H1 (cell line): ENCODE measurements around the gene TLR10. TPM values are rescaled to one million over a fixed set of nuclear protein-coding genes. Genes with fewer than 3 reads are reported as not detected.

Experiments used
- CTCF ChIA-PET: fragments of 300-600 bp; sonication (Branson Sonifier 250); formaldehyde crosslinking; loops from one replicate; lab custom pipeline; 2021; ENCODE audit not compliant: partially characterized antibody; lab: Charles Lee
- POLR2A ChIA-PET: fragments of 300-600 bp; sonication (Branson Sonifier 250); formaldehyde crosslinking; loops from one replicate; lab custom pipeline; 2021; ENCODE audit warnings: inconsistent platforms; ENCODE audit not compliant: partially characterized antibody; lab: Charles Lee
- DNase-seq, 2 experiments: peaks; one replicate each; pipeline versions ENCODE4 v3.0.0 to v3.0.0-alpha.2; 2010 to 2022; ENCODE audit warnings: low spot score in 2 of 2, low read depth in 1 of 2, mixed read lengths in 1 of 2
- FAIRE-seq: peaks from 2 replicates; lab custom pipeline; 2011; peaks lifted over from hg19 to GRCh38; lab: Jason Lieb, UNC
- H2AFZ ChIP-seq: 2 replicates; pipeline ENCODE4 v1.8.1; 2012; ENCODE audit warnings: low read length, inconsistent platforms
- H2AK5ac ChIP-seq: 2 replicates; pipeline ENCODE4 v1.6.1; 2013; ENCODE audit warnings: low read depth, low read length
- H2BK120ac ChIP-seq: replicated peaks from 2 replicates; pipeline ENCODE3; 2013; ENCODE audit warnings: low read depth, low read length, inconsistent platforms
- H2BK12ac ChIP-seq: 2 replicates; pipeline ENCODE4 v1.6.1; 2013; ENCODE audit warnings: low read depth, low read length
- H2BK15ac ChIP-seq: 2 replicates; pipeline ENCODE4 v1.6.1; 2013; ENCODE audit warnings: low read length
- H2BK20ac ChIP-seq: 2 replicates; pipeline ENCODE4 v1.6.1; 2013; ENCODE audit warnings: low read length
- H2BK5ac ChIP-seq: 2 replicates; pipeline ENCODE4 v1.6.1; 2013; ENCODE audit warnings: low read depth, low read length
- H3K14ac ChIP-seq: 2 replicates; pipeline ENCODE4 v1.6.1; 2013; ENCODE audit warnings: inconsistent platforms; ENCODE audit not compliant: insufficient read length
- H3K18ac ChIP-seq: 2 replicates; pipeline ENCODE4 v1.6.1; 2013; ENCODE audit warnings: low read length; ENCODE audit errors: extremely low read depth
- H3K23ac ChIP-seq: 2 replicates; pipeline ENCODE4 v1.6.1; 2013; ENCODE audit warnings: inconsistent platforms; ENCODE audit not compliant: insufficient read length
- H3K23me2 ChIP-seq: 2 replicates; pipeline ENCODE4 v1.6.1; 2013; ENCODE audit warnings: low read depth, low read length
- H3K27ac ChIP-seq: 2 replicates; pipeline ENCODE4 v1.6.1; 2011; ENCODE audit warnings: low read depth, low read length, inconsistent platforms
- H3K27me3 ChIP-seq, 4 experiments: replicated peaks in 1 of 4; 1 replicate in 1 of 4; 2 replicates in 3 of 4; pipeline versions ENCODE4 v1.6.1 to v1.8.1; 2011 to 2013; ENCODE audit warnings: low read length in 3 of 4, mild to moderate bottlenecking in 3 of 4, inconsistent platforms in 2 of 4, mixed read lengths in 2 of 4, moderate library complexity in 1 of 4; ENCODE audit not compliant: control insufficient read depth in 3 of 4, insufficient read depth in 3 of 4; ENCODE audit errors: extremely low read depth in 1 of 4
- H3K36me3 ChIP-seq, 4 experiments: 2 replicates each; pipeline versions ENCODE4 v1.6.1 to v1.8.1; 2011 to 2013; ENCODE audit warnings: mild to moderate bottlenecking in 4 of 4, low read length in 3 of 4, moderate library complexity in 2 of 4, control low read depth in 1 of 4, inconsistent platforms in 1 of 4; ENCODE audit not compliant: insufficient read depth in 4 of 4, control insufficient read depth in 2 of 4
- H3K4ac ChIP-seq: replicated peaks from 2 replicates; pipeline ENCODE3; 2013; ENCODE audit warnings: low read length, low read depth, mixed read lengths, inconsistent platforms; ENCODE audit not compliant: insufficient read length
- H3K4me1 ChIP-seq, 4 experiments: replicated peaks in 1 of 4; 1 replicate in 1 of 4; 2 replicates in 3 of 4; pipeline versions ENCODE4 v1.6.1 to v1.8.1; 2011 to 2013; ENCODE audit warnings: low read length in 3 of 4, inconsistent platforms in 2 of 4, mixed read lengths in 1 of 4; ENCODE audit not compliant: insufficient read depth in 4 of 4, control insufficient read depth in 3 of 4
- H3K4me2 ChIP-seq, 2 experiments: 2 replicates each; pipeline versions ENCODE4 v1.6.1 to v1.8.1; 2011 to 2013; ENCODE audit warnings: low read depth in 2 of 2, low read length in 2 of 2, control low read depth in 1 of 2, inconsistent platforms in 1 of 2, mild to moderate bottlenecking in 1 of 2; ENCODE audit not compliant: insufficient read depth in 1 of 2
- H3K4me3 ChIP-seq, 4 experiments: fragments of 200-600, 300-600 bp in 1 of 4; sonication (generic), shearing (Covaris generic), sonication (Bioruptor Twin) in 1 of 4; 2 replicates each; pipeline versions ENCODE4 v1.5.1 to v1.8.1; 2011 to 2016; ENCODE audit warnings: low read length in 4 of 4, low read depth in 3 of 4, control low read depth in 2 of 4, inconsistent platforms in 2 of 4, mild to moderate bottlenecking in 2 of 4, mixed read lengths in 1 of 4, moderate library complexity in 1 of 4; ENCODE audit not compliant: insufficient read depth in 2 of 4; ENCODE audit errors: extremely low read depth in 1 of 4
- H3K56ac ChIP-seq: replicated peaks from 2 replicates; pipeline ENCODE3; 2013; ENCODE audit warnings: low read depth, mild to moderate bottlenecking, mixed read lengths, low read length, inconsistent platforms; ENCODE audit not compliant: insufficient read length
- H3K79me1 ChIP-seq: 2 replicates; pipeline ENCODE4 v1.6.1; 2013; ENCODE audit warnings: low read depth, low read length, control low read depth
- H3K79me2 ChIP-seq, 2 experiments: 2 replicates each; pipeline versions ENCODE4 v1.6.1 to v1.8.1; 2012 to 2013; ENCODE audit warnings: low read length in 2 of 2, mild to moderate bottlenecking in 2 of 2, inconsistent platforms in 1 of 2; ENCODE audit not compliant: insufficient read depth in 2 of 2, control insufficient read depth in 1 of 2
- H3K9ac ChIP-seq, 4 experiments: replicated peaks in 1 of 4; 1 replicate in 1 of 4; 2 replicates in 3 of 4; pipeline versions ENCODE4 v1.6.1 to v1.8.1; 2011 to 2013; ENCODE audit warnings: low read depth in 3 of 4, low read length in 3 of 4, control low read depth in 2 of 4, mild to moderate bottlenecking in 2 of 4, moderate library complexity in 2 of 4, inconsistent platforms in 1 of 4; ENCODE audit errors: extremely low read depth in 1 of 4
- H3K9me3 ChIP-seq, 2 experiments: 2 replicates each; pipeline versions ENCODE4 v1.6.1 to v1.8.1; 2012 to 2013; ENCODE audit warnings: mild to moderate bottlenecking in 2 of 2, moderate library complexity in 2 of 2, control low read depth in 1 of 2, inconsistent platforms in 1 of 2, low read depth in 1 of 2, low read length in 1 of 2, mixed read lengths in 1 of 2; ENCODE audit not compliant: insufficient read depth in 2 of 2
- H4K20me1 ChIP-seq, 2 experiments: replicated peaks in 1 of 2; 2 replicates each; pipeline versions ENCODE3 to v1.8.1; 2011 to 2013; ENCODE audit warnings: inconsistent platforms in 2 of 2, low read length in 2 of 2, mild to moderate bottlenecking in 1 of 2; ENCODE audit not compliant: insufficient read depth in 2 of 2, control insufficient read depth in 1 of 2
- H4K5ac ChIP-seq: 2 replicates; pipeline ENCODE4 v1.6.1; 2013; ENCODE audit warnings: low read length, low read depth, mixed read lengths, inconsistent platforms; ENCODE audit not compliant: insufficient read length
- H4K8ac ChIP-seq: 2 replicates; pipeline ENCODE4 v1.8.0; 2013; ENCODE audit warnings: mild to moderate bottlenecking, moderate library complexity, low read length, inconsistent platforms; ENCODE audit not compliant: insufficient read depth; ENCODE audit errors: extremely low read depth
- H4K91ac ChIP-seq: replicated peaks from 2 replicates; pipeline ENCODE3; 2013; ENCODE audit warnings: low read length, mixed read lengths, inconsistent platforms; ENCODE audit not compliant: insufficient read length
- ATF2 ChIP-seq: IDR thresholded peaks from 2 replicates; pipeline ENCODE4 v1.6.1; 2012; ENCODE audit warnings: low read length, inconsistent platforms
- FOSL1 ChIP-seq: IDR thresholded peaks from 2 replicates; pipeline ENCODE4 v1.6.1; 2011; ENCODE audit warnings: mild to moderate bottlenecking, low read depth, low read length, moderate library complexity; ENCODE audit not compliant: insufficient read depth
- JUN ChIP-seq: IDR thresholded peaks from 2 replicates; pipeline ENCODE4 v1.6.1; 2011; ENCODE audit warnings: low read depth, mild to moderate bottlenecking, improper control_type of control experiment, low read length
- SIN3A ChIP-seq, 2 experiments: IDR thresholded peaks in 1 of 2; conservative IDR thresholded peaks in 1 of 2; 2 replicates each; pipeline ENCODE4 v1.6.1; 2011 to 2012; ENCODE audit warnings: low read length in 2 of 2, improper control_type of control experiment in 1 of 2, low read depth in 1 of 2, mild to moderate bottlenecking in 1 of 2
- WGBS, 2 experiments: shearing (Covaris generic) in 1 of 2; methylation state at CpG; one replicate each; pipeline versions ENCODE4 v1.1.6 to v1.1.7; 2013 to 2015; ENCODE audit warnings: low lambda C conversion rate in 2 of 2, mixed read lengths in 2 of 2, inconsistent platforms in 1 of 2, low coverage in 1 of 2, missing lambda C conversion rate in 1 of 2; ENCODE audit not compliant: insufficient replicate concordance in 2 of 2, insufficient coverage in 1 of 2, insufficient read length in 1 of 2; ENCODE audit errors: extremely low coverage in 1 of 2, missing lambda C conversion rate in 1 of 2; 5-methylcytosine and 5-hydroxymethylcytosine counted together
- polyA plus RNA-seq, 7 experiments: library from polyadenylated mRNA; depleted of rRNA in 3 of 7; stranded (reverse) in 5 of 7; unstranded in 2 of 7; fragments of >200 nt in 5 of 7; fragments of 200-250 nt in 2 of 7; gene quantifications; 1 replicate in 5 of 7; 2 replicates in 1 of 7; 4 replicates in 1 of 7; pipeline versions ENCODE4 v1.2.1 to v1.2.3, GENCODE V29; 2011 to 2013; ENCODE audit warnings: missing spikeins in 2 of 7, mixed read lengths in 2 of 7
- total RNA-seq: library from RNA; stranded (reverse); fragmentation: NEBNext Ultra II Directional; extraction: Animal tissue kit (Norgen Biotek cat#: 25700); gene quantifications from 2 replicates; pipeline ENCODE4 v1.2.1, GENCODE V29; 2021

TLR10 gene
- total and polyA plus RNA-seq, 2 of the 8 experiments (the other 6 are each of a cell fraction or from before 2014, with no cell fraction given), result not detected

DNA sequence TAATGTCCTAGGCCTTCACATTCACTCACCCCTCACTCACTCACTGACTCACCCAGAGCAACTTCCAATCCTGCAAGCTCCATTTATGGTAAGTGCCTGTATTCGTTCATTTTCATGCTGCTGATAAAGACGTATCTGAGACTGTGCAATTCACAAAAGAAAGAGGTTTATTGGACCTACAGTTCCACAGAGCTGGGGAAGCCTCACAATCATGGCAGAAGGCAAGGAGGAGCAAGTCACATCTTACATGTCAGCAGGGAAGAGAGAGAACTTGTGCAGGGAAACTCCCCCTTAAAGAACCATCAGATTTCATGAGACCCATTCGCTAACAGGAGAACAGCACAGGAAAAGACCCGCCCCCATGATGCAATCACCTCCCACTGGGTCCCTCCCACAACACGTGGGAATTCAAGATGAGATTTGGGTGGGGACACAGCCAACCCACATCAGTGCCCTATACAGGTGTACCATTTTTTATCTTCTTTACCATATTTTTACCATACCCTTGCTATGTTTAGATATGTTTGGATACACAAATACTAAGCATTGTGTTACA, 40.0 kb upstream of the TLR10 start:
- no peaks in the 10 kb centered on the region for H3K79me1 ChIP-seq
- H3K18ac ChIP-seq, result no peak overlapping the region
- no peak overlapping the region for H3K23ac ChIP-seq
- ChIA-PET POLR2A (no interaction called here), CTCF (interaction anchor here (0.6 to 2.2 kb wide), 5 partner anchors 8 to 51 kb away, joined by 3 to 8 read pairs (median 3); partner anchors contain the start of gene TLR10)
- TF ChIP-seq JUN (no peak), FOSL1 (no peak), ATF2 (no peak), SIN3A (conservative IDR thresholded peaks at IDR 0.05 in 1 of 2, IDR thresholded peaks at IDR 0.05 in 1 of 2; ENCODE audit: low read depth in 1 of 2, low read length in 2 of 2) (no peak)
- no peaks in the 10 kb centered on the region for H4K20me1 ChIP-seq
- H3K9me3 ChIP-seq, result peaks cover 7 to 12% of the 10 kb centered on the region in 2 experiments; a peak in 3 of 4 replicates
- no peak overlapping the region for H3K27ac ChIP-seq
- H2BK15ac ChIP-seq, result no peak overlapping the region
- FAIRE-seq (no peak), DNase-seq (no peak)
- H4K8ac ChIP-seq, result no peak overlapping the region
- no peak overlapping the region for H2BK5ac ChIP-seq
- no peaks in the 10 kb centered on the region for H3K27me3 ChIP-seq
- H2AK5ac ChIP-seq, result no peak overlapping the region
- no peak overlapping the region for H3K4ac ChIP-seq
- 93% methylated on average over 5 of the region's 5 CpGs; no CpG with 5 or more reads in 1 of the 2 experiments for WGBS, 2 experiments
- H3K4me2 ChIP-seq, result no peak overlapping the region
- no peak overlapping the region for H3K9ac ChIP-seq
- H3K4me1 ChIP-seq, result no peaks in the 10 kb centered on the region
- no peaks in the 10 kb centered on the region for H3K23me2 ChIP-seq
- H4K5ac ChIP-seq, result no peak overlapping the region
- no peak overlapping the region for H2AFZ ChIP-seq
- H2BK120ac ChIP-seq, result no peak overlapping the region
- no peak overlapping the region for H2BK20ac ChIP-seq
- no peaks in the 10 kb centered on the region for H3K36me3 ChIP-seq
- no peaks in the 10 kb centered on the region for H3K79me2 ChIP-seq
- H3K14ac ChIP-seq, result no peak overlapping the region
- no peak overlapping the region for H3K56ac ChIP-seq
- H2BK12ac ChIP-seq, result no peak overlapping the region
- H4K91ac ChIP-seq, result no peak overlapping the region
- no peak overlapping the region for H3K4me3 ChIP-seq
